Skin epidermis (tissue), 12 donors: ENCODE results near the gene ELOVL6.
"Not testable (repeated sequence)": the region's sequence is repeated elsewhere in the genome, so short reads cannot be mapped to it uniquely, and the experiment has no call there.

Experiments
- H3K27ac ChIP-seq, 21 experiments: fragments of 200-600 bp; sonication (generic) in 11 of 21; one replicate each; pipeline ENCODE4 v1.5.0; 2020; ENCODE audit warnings: mild to moderate bottlenecking in 3 of 21, inconsistent platforms in 2 of 21, moderate library complexity in 2 of 21
- H3K4me3 ChIP-seq, 7 experiments: fragments of 200-600 bp; sonication (generic) in 2 of 7; one replicate each; pipeline ENCODE4 v1.5.0; 2020; ENCODE audit warnings: inconsistent platforms in 2 of 7, mild to moderate bottlenecking in 2 of 7, moderate library complexity in 1 of 7

Gene ELOVL6

GRCh38 chr4:110049951-110050925 lies 148.2 kb downstream of the ELOVL6 start:
- Histone ChIP-seq H3K27ac (no peak overlapping the region), H3K4me3 (no peak overlapping the region)

DNA sequence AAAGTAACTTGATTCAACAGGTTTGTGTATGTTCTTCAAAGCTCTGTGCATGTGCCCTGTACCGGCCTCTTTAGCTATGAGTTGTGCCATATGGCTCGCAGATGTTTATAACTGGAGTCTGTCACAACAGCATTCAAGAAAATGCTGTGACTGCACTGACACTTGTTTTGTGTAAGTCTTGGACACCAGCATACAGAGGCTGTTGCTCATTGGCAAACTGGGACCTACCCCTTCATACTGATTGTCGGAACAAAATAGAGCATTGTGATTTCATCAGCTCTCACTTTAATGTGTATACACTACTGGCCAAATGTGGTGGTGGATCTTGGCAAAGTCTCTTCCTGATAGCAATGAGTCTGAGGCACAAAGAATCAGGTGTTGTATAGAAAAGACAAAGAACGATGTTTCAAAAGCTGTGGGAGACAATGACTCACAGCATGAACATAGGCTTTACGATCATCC lies 151.8 kb downstream of the ELOVL6 start:
- Histone ChIP-seq H3K27ac (peak overlapping the region in 1 of 21 experiments; percentile 30), H3K4me3 (no peak overlapping the region)

DNA sequence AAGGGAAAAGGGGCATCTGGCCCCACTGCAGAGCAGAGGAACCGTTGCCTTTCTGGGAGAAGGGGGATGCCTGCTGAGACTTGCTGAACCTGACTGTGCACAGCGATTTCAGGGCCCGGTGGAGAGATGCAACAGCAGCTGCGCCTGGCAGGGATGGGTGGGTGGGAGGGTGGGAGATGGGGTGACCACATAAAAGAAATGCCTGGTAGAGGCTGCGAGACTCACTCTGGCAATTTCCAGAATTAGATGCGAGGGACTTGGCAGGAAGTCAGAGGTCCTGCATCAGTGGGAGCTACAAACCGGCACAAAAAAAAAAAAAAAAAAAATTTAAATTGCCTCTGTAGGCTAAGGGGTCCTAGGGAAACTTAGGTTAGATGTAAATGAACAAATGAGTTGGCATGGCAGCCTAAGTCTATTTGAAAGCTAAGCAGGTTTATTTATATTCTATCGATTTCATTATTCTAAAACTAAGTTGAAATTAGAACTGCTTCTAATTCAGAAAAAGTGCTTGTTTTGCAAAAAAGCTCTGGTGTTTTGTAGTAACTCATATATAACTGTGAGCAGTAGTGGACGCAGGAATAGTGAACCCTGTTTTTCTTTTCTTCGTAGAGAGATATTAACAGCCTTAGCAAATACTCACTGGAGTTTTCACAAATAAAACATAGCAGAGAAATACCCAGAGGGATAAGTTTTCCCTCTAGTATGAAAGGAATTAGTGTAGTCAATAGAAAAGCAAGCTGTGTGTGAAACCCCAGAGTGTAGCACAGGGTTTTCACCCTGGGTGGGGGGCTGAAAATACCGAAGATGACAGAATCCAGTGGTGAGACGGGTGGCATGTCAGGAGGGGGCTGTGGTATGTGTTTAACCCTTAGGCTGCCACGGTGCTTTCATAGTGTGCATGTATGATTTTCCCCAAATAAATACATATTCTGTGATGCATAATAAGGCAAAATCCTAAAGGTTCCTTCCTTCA lies 155.6 kb downstream of the ELOVL6 start:
- Histone ChIP-seq H3K4me3 (no peak overlapping the region), H3K27ac (no peak overlapping the region)

GRCh38 chr4:110041735-110042134 lies 156.7 kb downstream of the ELOVL6 start:
- H3K4me3 ChIP-seq: no peak overlapping the region
- H3K27ac ChIP-seq: no peak overlapping the region

DNA sequence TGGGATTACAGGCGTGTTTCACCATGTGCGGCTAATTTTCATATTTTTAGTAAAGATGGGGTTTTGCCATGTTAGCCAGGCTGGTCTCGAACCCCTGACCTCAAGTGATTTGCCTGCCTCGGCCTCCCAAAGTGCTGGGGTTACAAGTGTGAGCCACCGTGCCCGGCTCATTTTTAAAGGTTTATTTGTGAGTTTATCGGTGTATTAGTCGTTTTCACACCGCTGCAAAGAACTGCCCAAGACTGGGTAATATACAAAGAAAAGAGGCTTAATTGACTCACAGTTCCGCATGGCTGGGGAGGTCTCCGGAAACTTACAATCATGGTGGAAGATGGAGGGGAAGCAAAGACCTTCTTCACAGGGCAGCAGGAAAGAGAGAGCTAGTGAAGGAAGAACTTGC lies 159.3 kb downstream of the ELOVL6 start:
- H3K27ac ChIP-seq, H3K4me3 ChIP-seq: not testable (repeated sequence)

DNA sequence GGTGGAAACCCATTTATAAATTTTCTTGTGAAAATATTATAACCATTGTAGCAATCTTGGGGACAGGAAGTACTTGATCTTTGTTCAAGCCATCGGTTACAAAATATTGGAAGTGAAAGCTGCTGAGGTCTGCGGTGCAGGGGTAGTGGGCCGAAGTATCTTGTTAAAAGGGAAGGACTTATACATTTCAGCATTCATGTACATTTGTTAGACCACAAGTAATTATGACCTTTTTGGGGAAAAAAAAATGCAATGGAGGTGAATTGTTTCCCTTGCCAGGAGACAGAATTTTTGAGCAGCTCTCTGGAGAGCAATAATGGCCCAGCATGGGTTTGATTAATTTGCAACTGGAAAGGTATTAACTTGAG lies 164.4 kb downstream of the ELOVL6 start:
- no peak overlapping the region for H3K4me3 ChIP-seq
- H3K27ac ChIP-seq: no peak overlapping the region

DNA sequence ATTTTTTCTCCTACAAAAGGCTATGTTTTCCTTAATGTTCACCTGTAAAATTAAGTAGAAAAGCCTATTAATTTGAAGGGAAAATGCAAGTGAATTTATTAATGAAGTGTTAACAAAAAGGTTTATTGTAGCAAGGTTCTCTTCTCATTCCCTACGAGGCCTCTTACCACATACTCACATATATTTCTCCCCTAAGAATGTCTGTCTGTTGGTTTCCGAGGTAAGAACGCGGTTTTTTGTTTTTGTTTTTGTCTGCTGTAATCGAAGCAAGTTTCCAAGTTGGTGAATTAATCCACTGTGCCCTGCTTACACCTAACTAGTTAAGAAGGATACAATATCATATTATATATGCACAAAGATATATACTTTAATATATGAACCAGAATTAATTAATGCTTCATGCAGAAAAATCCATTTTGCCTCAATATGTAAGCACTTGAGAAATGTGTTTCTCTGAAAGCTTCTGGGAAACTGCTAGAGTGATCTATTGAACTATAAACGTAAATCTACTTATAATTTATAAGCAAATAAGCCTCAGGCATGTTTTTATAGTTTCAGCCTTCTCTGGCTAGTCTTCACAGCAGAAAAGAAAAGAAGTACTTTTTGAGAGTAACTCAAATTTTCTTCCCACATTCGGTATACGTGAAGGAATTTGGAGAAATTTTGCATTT lies 164.9 kb downstream of the ELOVL6 start:
- no peak overlapping the region for H3K4me3 ChIP-seq
- no peak overlapping the region for H3K27ac ChIP-seq

DNA sequence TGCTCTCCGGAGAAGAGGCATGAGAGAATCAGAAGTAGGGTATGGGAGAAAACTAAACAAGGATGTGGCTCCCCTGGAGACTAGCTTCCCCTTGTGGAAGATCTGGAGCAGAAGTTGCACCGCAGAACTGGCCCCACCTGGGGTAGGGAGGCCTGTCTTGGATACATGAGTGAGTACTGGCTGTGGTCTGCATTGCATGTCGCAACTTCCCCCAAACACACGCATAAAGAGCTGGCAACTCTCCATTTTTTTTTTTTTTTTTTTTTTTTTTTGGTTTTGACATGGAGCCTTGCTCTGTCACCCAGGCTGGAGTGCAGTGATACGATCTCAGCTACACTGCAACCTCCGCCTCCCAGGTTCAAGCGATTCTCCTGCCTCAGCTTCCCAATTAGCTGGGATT lies 165.8 kb downstream of the ELOVL6 start:
- no peak overlapping the region for H3K27ac ChIP-seq
- H3K4me3 ChIP-seq: no peak overlapping the region

GRCh38 chr4:110025718-110026117 lies 172.7 kb downstream of the ELOVL6 start:
- Histone ChIP-seq H3K4me3 (no peak overlapping the region), H3K27ac (no peak overlapping the region)

GRCh38 chr4:110025056-110025455 lies 173.4 kb downstream of the ELOVL6 start:
- Histone ChIP-seq H3K4me3 (no peak overlapping the region), H3K27ac (no peak overlapping the region)

GRCh38 chr4:110022457-110022856 lies 176.0 kb downstream of the ELOVL6 start:
- H3K27ac ChIP-seq: no peak overlapping the region
- H3K4me3 ChIP-seq: no peak overlapping the region

DNA sequence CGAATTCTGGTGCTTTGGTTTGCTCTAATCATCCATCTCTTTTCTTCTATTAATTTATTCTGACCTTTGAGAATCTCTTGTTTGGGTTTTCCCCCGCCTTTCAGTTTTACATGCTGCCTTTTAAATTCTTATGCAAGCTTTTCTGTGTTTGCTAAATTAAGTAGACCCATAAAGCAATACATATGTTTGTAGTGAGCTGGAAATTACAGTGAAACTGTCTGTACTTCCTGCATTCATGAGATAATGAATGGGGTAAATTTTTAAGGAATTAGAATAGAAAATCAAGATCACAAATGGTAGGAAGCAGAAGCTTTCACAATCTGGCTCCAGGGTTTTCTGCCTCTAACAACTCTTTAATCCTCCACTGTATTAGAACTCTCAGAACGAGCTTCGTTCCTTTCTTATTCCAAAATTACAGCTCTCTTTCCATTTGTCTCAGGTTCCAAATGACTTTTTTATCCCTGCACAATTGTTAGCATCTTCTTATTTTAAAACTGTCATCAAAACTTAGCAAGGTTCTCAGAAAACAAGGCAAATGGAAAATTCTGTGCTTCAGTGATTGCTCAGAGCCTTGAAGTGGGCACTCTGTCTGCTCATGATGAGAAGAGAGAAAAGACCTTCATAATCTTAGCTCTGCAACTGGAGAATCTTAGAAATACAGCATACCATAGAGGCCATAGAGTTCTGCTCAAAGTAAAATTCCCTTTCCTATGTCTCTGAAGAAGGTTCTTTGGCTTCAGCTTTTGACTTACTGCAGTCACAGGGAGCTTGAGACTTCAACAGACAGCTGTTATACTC lies 177.6 kb downstream of the ELOVL6 start:
- Histone ChIP-seq H3K4me3 (no peak overlapping the region), H3K27ac (no peak overlapping the region)

- no peak overlapping the region for H3K4me3 ChIP-seq
- no peak overlapping the region for H3K27ac ChIP-seq
These were observed 178.3 kb downstream of the ELOVL6 start for GRCh38 chr4:110020139-110020538.

GRCh38 chr4:110019153-110019552 lies 179.3 kb downstream of the ELOVL6 start:
- Histone ChIP-seq H3K27ac (no peak overlapping the region), H3K4me3 (no peak overlapping the region)

DNA sequence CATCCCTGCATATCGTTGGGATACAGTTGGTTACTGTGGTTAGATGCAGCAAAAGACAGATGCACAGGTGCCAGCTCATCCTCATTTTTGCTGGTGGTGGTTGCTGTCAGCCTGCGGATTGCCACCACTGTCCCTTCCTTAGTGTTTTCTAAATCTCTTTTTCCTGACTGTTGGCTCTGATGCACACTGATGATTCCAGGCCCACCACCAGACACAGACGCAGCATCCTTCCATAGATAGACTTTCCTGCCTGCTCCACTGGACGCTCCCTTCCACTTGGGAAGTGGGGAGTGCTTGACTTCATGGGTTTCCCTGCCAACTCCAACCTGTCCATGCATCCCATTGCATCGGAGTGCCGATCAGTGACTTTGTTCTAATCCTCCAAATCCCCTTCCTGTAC lies 184.2 kb downstream of the ELOVL6 start:
- no peak overlapping the region for H3K27ac ChIP-seq
- no peak overlapping the region for H3K4me3 ChIP-seq

DNA sequence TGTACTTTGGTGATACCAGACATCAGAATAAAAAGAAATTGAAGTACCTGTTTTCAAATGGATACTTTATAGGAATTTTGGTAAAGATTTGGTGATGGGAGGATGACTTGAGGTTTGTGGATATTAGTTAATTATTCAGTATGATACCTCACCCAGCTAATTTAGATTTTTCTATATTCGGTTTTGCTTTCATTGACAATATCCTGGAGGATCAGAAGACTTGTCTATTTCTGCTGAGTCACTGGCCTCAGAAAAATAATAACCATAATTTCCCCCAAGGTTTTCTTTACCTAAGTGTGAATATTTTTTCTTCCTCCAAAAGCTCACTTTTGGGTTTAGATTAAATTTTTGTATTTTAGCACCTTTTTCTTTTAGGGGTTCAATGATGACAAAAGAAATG lies 185.5 kb downstream of the ELOVL6 start:
- no peak overlapping the region for H3K27ac ChIP-seq
- no peak overlapping the region for H3K4me3 ChIP-seq

GRCh38 chr4:110010797-110011196 lies 187.6 kb downstream of the ELOVL6 start:
- H3K4me3 ChIP-seq: no peak overlapping the region
- no peak overlapping the region for H3K27ac ChIP-seq

- no peak overlapping the region for H3K27ac ChIP-seq
- no peak overlapping the region for H3K4me3 ChIP-seq
These were observed 188.9 kb downstream of the ELOVL6 start for GRCh38 chr4:110009550-110009949.

- Histone ChIP-seq H3K27ac (no peak overlapping the region), H3K4me3 (no peak overlapping the region)
These were observed 189.9 kb downstream of the ELOVL6 start for GRCh38 chr4:110008540-110008939.
